Lower leg skin (tissue), 3 donors: ENCODE measurements around the gene RAPGEF5.

Experiments
- POLR2A ChIP-seq, 2 donors: fragments of 450-650 bp; IDR thresholded peaks; one replicate each; pipeline ENCODE4 v1.6.1; 2016 to 2017; ENCODE audit warnings: antibody characterized with exemption in 2 of 2, mild to moderate bottlenecking in 1 of 2, moderate library complexity in 1 of 2
- TF ChIP-seq, protein P1 (sequence below), 3 donors: fragments of 450-650 bp; IDR thresholded peaks; one replicate each; pipeline ENCODE4 v1.5.1; 2016; ENCODE audit warnings: antibody characterized with exemption in 3 of 3, mild to moderate bottlenecking in 3 of 3, moderate library complexity in 2 of 3

GRCh38 chr7:22364900-22365299 lies 7.9 kb upstream of the RAPGEF5 start:
- TF ChIP-seq, protein P1, sequence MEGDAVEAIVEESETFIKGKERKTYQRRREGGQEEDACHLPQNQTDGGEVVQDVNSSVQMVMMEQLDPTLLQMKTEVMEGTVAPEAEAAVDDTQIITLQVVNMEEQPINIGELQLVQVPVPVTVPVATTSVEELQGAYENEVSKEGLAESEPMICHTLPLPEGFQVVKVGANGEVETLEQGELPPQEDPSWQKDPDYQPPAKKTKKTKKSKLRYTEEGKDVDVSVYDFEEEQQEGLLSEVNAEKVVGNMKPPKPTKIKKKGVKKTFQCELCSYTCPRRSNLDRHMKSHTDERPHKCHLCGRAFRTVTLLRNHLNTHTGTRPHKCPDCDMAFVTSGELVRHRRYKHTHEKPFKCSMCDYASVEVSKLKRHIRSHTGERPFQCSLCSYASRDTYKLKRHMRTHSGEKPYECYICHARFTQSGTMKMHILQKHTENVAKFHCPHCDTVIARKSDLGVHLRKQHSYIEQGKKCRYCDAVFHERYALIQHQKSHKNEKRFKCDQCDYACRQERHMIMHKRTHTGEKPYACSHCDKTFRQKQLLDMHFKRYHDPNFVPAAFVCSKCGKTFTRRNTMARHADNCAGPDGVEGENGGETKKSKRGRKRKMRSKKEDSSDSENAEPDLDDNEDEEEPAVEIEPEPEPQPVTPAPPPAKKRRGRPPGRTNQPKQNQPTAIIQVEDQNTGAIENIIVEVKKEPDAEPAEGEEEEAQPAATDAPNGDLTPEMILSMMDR (IDR thresholded peaks at IDR 0.05) = no peak
- TF ChIP-seq POLR2A (IDR thresholded peaks at IDR 0.05) = no peak
